ENCODE data around the gene RPS6KB2. TPM values are rescaled to one million over a fixed set of nuclear protein-coding genes. Genes with fewer than 3 reads are reported as not detected.

RPS6KB2 gene
- total and polyA plus RNA-seq, 10 of the 15 experiments (the other 5 are each of a cell fraction or from before 2014, with no cell fraction given), result 0.39 to 101 (median 58.4) TPM

DNA sequence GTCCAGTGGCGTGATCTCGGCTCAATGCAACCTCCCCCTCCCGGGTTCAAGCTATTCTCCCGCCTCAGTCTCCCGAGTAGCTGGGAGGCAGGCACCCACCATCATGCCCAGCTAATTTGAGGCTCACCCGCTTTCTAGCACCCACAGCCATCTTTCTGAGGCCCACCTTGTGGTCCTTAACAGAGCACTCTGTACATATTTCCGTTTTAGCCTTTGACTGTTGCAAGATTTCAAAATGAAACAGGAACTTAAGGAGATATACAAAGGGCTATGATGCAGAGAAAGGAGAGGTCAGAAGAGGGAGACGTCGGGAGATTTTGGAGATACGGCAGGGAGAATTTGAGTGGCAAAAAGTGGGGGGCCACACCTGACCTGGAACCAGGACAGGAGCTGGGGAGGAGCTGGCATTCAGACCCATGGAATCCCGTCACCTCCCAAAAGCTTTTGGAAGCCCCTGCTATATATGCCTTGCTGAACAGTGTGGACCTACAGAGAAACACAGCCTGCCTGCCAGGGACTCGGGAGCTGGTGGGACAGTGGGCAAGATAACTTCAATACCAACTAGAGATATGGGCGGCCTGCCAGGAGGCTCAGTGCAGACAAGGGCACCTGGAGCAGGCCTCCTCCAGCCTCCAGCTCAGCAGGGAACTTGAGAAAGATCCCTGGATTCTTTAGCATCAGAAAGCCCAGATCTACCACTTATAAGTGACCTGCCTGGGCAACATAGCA is 46.9 kb upstream of the RPS6KB2 start (continued):
- TF ChIP-seq NRF1 (conservative IDR thresholded peaks at IDR 0.05; ENCODE audit: low read depth, low read length), result no peak
- TF ChIP-seq IRF4 (IDR thresholded peaks at IDR 0.05; ENCODE audit: low read depth, low read length), result no peak
- no peak for TF ChIP-seq CHD1 (IDR thresholded peaks at IDR 0.05; ENCODE audit: low read depth, low read length)
- TF ChIP-seq, protein P1, sequence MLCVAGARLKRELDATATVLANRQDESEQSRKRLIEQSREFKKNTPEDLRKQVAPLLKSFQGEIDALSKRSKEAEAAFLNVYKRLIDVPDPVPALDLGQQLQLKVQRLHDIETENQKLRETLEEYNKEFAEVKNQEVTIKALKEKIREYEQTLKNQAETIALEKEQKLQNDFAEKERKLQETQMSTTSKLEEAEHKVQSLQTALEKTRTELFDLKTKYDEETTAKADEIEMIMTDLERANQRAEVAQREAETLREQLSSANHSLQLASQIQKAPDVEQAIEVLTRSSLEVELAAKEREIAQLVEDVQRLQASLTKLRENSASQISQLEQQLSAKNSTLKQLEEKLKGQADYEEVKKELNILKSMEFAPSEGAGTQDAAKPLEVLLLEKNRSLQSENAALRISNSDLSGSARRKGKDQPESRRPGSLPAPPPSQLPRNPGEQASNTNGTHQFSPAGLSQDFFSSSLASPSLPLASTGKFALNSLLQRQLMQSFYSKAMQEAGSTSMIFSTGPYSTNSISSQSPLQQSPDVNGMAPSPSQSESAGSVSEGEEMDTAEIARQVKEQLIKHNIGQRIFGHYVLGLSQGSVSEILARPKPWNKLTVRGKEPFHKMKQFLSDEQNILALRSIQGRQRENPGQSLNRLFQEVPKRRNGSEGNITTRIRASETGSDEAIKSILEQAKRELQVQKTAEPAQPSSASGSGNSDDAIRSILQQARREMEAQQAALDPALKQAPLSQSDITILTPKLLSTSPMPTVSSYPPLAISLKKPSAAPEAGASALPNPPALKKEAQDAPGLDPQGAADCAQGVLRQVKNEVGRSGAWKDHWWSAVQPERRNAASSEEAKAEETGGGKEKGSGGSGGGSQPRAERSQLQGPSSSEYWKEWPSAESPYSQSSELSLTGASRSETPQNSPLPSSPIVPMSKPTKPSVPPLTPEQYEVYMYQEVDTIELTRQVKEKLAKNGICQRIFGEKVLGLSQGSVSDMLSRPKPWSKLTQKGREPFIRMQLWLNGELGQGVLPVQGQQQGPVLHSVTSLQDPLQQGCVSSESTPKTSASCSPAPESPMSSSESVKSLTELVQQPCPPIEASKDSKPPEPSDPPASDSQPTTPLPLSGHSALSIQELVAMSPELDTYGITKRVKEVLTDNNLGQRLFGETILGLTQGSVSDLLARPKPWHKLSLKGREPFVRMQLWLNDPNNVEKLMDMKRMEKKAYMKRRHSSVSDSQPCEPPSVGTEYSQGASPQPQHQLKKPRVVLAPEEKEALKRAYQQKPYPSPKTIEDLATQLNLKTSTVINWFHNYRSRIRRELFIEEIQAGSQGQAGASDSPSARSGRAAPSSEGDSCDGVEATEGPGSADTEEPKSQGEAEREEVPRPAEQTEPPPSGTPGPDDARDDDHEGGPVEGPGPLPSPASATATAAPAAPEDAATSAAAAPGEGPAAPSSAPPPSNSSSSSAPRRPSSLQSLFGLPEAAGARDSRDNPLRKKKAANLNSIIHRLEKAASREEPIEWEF (IDR thresholded peaks at IDR 0.05; ENCODE audit: insufficient replicate concordance, low read depth, low read length), result no peak
- no peak for TF ChIP-seq MYB (IDR thresholded peaks at IDR 0.05; ENCODE audit: borderline replicate concordance, low read depth, low read length)
- no peak for TF ChIP-seq ZZZ3 (IDR thresholded peaks at IDR 0.05; ENCODE audit: control insufficient read depth, insufficient read length, low read depth)
- no peak for TF ChIP-seq HDAC2 (IDR thresholded peaks at IDR 0.05)
- TF ChIP-seq RUNX3 (IDR thresholded peaks at IDR 0.05; ENCODE audit: low read length), result peak; percentile 43
- no peak for TF ChIP-seq LARP7 (IDR thresholded peaks at IDR 0.05)
- no peak for TF ChIP-seq POLR2A (IDR thresholded peaks at IDR 0.05; ENCODE audit: low read depth, low read length)
- TF ChIP-seq, protein P2, sequence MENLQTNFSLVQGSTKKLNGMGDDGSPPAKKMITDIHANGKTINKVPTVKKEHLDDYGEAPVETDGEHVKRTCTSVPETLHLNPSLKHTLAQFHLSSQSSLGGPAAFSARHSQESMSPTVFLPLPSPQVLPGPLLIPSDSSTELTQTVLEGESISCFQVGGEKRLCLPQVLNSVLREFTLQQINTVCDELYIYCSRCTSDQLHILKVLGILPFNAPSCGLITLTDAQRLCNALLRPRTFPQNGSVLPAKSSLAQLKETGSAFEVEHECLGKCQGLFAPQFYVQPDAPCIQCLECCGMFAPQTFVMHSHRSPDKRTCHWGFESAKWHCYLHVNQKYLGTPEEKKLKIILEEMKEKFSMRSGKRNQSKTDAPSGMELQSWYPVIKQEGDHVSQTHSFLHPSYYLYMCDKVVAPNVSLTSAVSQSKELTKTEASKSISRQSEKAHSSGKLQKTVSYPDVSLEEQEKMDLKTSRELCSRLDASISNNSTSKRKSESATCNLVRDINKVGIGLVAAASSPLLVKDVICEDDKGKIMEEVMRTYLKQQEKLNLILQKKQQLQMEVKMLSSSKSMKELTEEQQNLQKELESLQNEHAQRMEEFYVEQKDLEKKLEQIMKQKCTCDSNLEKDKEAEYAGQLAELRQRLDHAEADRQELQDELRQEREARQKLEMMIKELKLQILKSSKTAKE (IDR thresholded peaks at IDR 0.05; ENCODE audit: low read depth, poor library complexity, severe bottlenecking), result no peak
- no peak for TF ChIP-seq MAX (IDR thresholded peaks at IDR 0.05; ENCODE audit: low read depth, low read length)
- TF ChIP-seq, protein P3, sequence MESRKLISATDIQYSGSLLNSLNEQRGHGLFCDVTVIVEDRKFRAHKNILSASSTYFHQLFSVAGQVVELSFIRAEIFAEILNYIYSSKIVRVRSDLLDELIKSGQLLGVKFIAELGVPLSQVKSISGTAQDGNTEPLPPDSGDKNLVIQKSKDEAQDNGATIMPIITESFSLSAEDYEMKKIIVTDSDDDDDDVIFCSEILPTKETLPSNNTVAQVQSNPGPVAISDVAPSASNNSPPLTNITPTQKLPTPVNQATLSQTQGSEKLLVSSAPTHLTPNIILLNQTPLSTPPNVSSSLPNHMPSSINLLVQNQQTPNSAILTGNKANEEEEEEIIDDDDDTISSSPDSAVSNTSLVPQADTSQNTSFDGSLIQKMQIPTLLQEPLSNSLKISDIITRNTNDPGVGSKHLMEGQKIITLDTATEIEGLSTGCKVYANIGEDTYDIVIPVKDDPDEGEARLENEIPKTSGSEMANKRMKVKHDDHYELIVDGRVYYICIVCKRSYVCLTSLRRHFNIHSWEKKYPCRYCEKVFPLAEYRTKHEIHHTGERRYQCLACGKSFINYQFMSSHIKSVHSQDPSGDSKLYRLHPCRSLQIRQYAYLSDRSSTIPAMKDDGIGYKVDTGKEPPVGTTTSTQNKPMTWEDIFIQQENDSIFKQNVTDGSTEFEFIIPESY (IDR thresholded peaks at IDR 0.05), result no peak
- no peak for TF ChIP-seq RFX5 (IDR thresholded peaks at IDR 0.05; ENCODE audit: low read depth, low read length)
- TF ChIP-seq CEBPB (IDR thresholded peaks at IDR 0.05; ENCODE audit: borderline replicate concordance in 1 of 2, low read depth in 2 of 2, low read length in 2 of 2), result no peak
- TF ChIP-seq ZBTB4 (CRISPR knock-in tag; IDR thresholded peaks at IDR 0.05), result no peak
